K562 (cell line): ENCODE results near the gene PDF. TPM values are rescaled to one million over a fixed set of nuclear protein-coding genes. Genes with fewer than 3 reads are reported as not detected.

Source experiments
- ATAC-seq: fragments of 200-7000 bp; cut with Tn5 transposase; 3 replicates; pipeline ENCODE4 v1.9.1; 2020; ENCODE audit warnings: moderate library complexity
- BruUV-seq: library from RNA; stranded (reverse); fragments of 400-500 nt; replicated peaks from 2 replicates; lab custom pipeline; 2021; lab: Mats Ljungman, UMichigan
- CTCF ChIA-PET: fragments of 300-600 bp; formaldehyde crosslinking; extraction: SDS; loops from one replicate; lab custom pipeline; 2021; ENCODE audit warnings: low intra/inter-chr PET ratio; lab: Yijun Ruan, JAX
- POLR2A ChIA-PET: fragments of 300-600, 350-650 bp; sonication (Branson Sonifier 250); formaldehyde crosslinking; extraction: SDS; loops from one replicate; lab custom pipeline; 2021; ENCODE audit warnings: antibody characterized with exemption, inconsistent platforms; lab: Yijun Ruan, JAX
- DNase-seq, 4 experiments: peaks; one replicate each; pipeline versions ENCODE4 v3.0.0 to v3.0.0-alpha.2; 2011 to 2018; ENCODE audit warnings: low spot score in 3 of 4, mixed read lengths in 3 of 4; ENCODE audit errors: extremely low read depth in 1 of 4
- FAIRE-seq: peaks from 2 replicates; lab custom pipeline; 2011; peaks lifted over from hg19 to GRCh38; lab: Jason Lieb, UNC
- H2AFZ ChIP-seq: 2 replicates; pipeline ENCODE4 v1.6.0; 2011; ENCODE audit warnings: low read depth, low read length, control low read depth, inconsistent platforms
- H3K27ac ChIP-seq: fragments of 200-600 bp; 3 replicates; pipeline ENCODE4 v1.8.0; 2011; ENCODE audit warnings: low read depth, mild to moderate bottlenecking, control low read depth, inconsistent platforms, low read length, moderate library complexity, mixed read lengths; ENCODE audit errors: extremely low read depth
- H3K27me3 ChIP-seq, 2 experiments: fragments of 300-600 bp in 1 of 2; 2 replicates in 1 of 2; 3 replicates in 1 of 2; pipeline versions ENCODE4 v1.6.0 to v1.8.0; 2011; ENCODE audit warnings: inconsistent platforms in 2 of 2, low read length in 2 of 2, mild to moderate bottlenecking in 1 of 2, mixed read lengths in 1 of 2, moderate library complexity in 1 of 2; ENCODE audit not compliant: control insufficient read depth in 2 of 2, insufficient read depth in 2 of 2
- H3K36me3 ChIP-seq: fragments of 300-600 bp; 3 replicates; pipeline ENCODE4 v1.8.0; 2011; ENCODE audit warnings: mild to moderate bottlenecking, low read length, inconsistent platforms; ENCODE audit not compliant: control insufficient read depth, insufficient read depth
- H3K4me1 ChIP-seq, 2 experiments: fragments of 200-600 bp in 1 of 2; replicated peaks in 1 of 2; 2 replicates in 1 of 2; 3 replicates in 1 of 2; pipeline versions ENCODE4 v1.5.1 to v1.8.0; 2011; ENCODE audit warnings: inconsistent platforms in 2 of 2, low read length in 2 of 2, mild to moderate bottlenecking in 1 of 2, mixed read lengths in 1 of 2, moderate library complexity in 1 of 2; ENCODE audit not compliant: control insufficient read depth in 2 of 2, insufficient read depth in 2 of 2
- H3K4me2 ChIP-seq: 2 replicates; pipeline ENCODE4 v1.6.1; 2011; ENCODE audit warnings: low read length, control low read depth, inconsistent platforms, mixed read lengths; ENCODE audit not compliant: insufficient read depth
- H3K4me3 ChIP-seq: fragments of 200-600 bp; sonication (generic), shearing (Covaris generic); 2 replicates; pipeline ENCODE4 v1.5.1; 2016; ENCODE audit warnings: control low read depth, inconsistent platforms
- H3K79me2 ChIP-seq: fragments of 200-600 bp; 3 replicates; pipeline ENCODE4 v1.8.0; 2011; ENCODE audit warnings: low read length, inconsistent platforms; ENCODE audit not compliant: control insufficient read depth, insufficient read depth
- H3K9ac ChIP-seq, 2 experiments: 2 replicates each; pipeline versions ENCODE4 v1.6.0 to v1.6.1; 2011; ENCODE audit warnings: low read depth in 2 of 2, low read length in 2 of 2, control low read depth in 1 of 2, inconsistent platforms in 1 of 2, mild to moderate bottlenecking in 1 of 2, mixed read lengths in 1 of 2; ENCODE audit not compliant: insufficient read depth in 1 of 2
- H3K9me1 ChIP-seq: one replicate; pipeline ENCODE4 v1.6.0; 2011; ENCODE audit warnings: inconsistent platforms, mild to moderate bottlenecking, low read length, moderate library complexity; ENCODE audit not compliant: control insufficient read depth, insufficient read depth
- H3K9me3 ChIP-seq: replicated peaks from 2 replicates; pipeline ENCODE4 v1.5.1; 2011; ENCODE audit warnings: low read depth, low read length, inconsistent platforms; ENCODE audit not compliant: control insufficient read depth, insufficient read depth
- H4K20me1 ChIP-seq: replicated peaks from 2 replicates; pipeline ENCODE4 v1.6.1; 2011; ENCODE audit warnings: low read length, inconsistent platforms, mixed read lengths; ENCODE audit not compliant: control insufficient read depth, insufficient read depth
- POLR2G ChIP-seq: fragments of 200-400 bp; formaldehyde crosslinking; IDR thresholded peaks from 2 replicates; pipeline ENCODE4 v1.6.1; 2017; ENCODE audit warnings: low read depth, mild to moderate bottlenecking, antibody characterized with exemption, low read length, moderate library complexity
- RBM22 ChIP-seq: fragments of 200-400 bp; formaldehyde crosslinking; IDR thresholded peaks from 2 replicates; pipeline ENCODE4 v1.6.1; 2018; ENCODE audit warnings: low read length, low read depth; ENCODE audit not compliant: poor library complexity, severe bottlenecking
- TARDBP ChIP-seq: fragments of 450-650 bp; IDR thresholded peaks from 2 replicates; pipeline ENCODE4 v1.6.1; 2016
- ZNF212 ChIP-seq: fragments of 450-650 bp; formaldehyde crosslinking; IDR thresholded peaks from 2 replicates; pipeline ENCODE4 v1.4.0; 2020; ENCODE audit warnings: mild to moderate bottlenecking
- WGBS: fragments of 100-300 bp; shearing (Covaris generic); methylation state at CpG from one replicate; pipeline ENCODE4 v1.1.6; 2016; ENCODE audit warnings: low coverage, mixed read lengths; ENCODE audit not compliant: insufficient coverage; ENCODE audit errors: missing lambda C conversion rate; 5-methylcytosine and 5-hydroxymethylcytosine counted together
- in situ Hi-C: fragments of 300-500 bp; cut with MboI; formaldehyde crosslinking; loops from 4 replicates; pipeline ENCODE4 v1.15.0; 2018; ENCODE audit warnings: inconsistent platforms, mixed read lengths
- intact Hi-C: fragments of 100-400 bp; cut with micrococcal nuclease; formaldehyde crosslinking; loops from 2 replicates; pipeline ENCODE4 v1.14.2; 2022
- polyA plus RNA-seq, 8 experiments: library from polyadenylated mRNA; depleted of rRNA in 4 of 8; stranded (reverse) in 5 of 8; unstranded in 3 of 8; fragments of >200 nt; fragmentation: Nextera tagmentation in 2 of 8; fragmentation: Illumina TruSeq in 1 of 8; extraction: Ambion mirVana in 2 of 8; extraction: Trizol in 1 of 8; gene quantifications; 2 replicates each; pipeline versions ENCODE4 v1.2.1 to v1.2.3, GENCODE V29; 2011 to 2014; ENCODE audit warnings: inconsistent platforms in 1 of 8, missing spikeins in 1 of 8
- total RNA-seq, 7 experiments: library from RNA; depleted of rRNA in 6 of 7; stranded (reverse); fragments of >200 nt in 6 of 7; fragmentation: Illumina TruSeq in 2 of 7; extraction: Trizol in 2 of 7; gene quantifications; 2 replicates each; pipeline versions ENCODE4 v1.2.1 to v1.2.3, GENCODE V29; 2011 to 2021; ENCODE audit warnings: low replicate concordance in 1 of 7

Gene PDF
- total and polyA plus RNA-seq, 9 of the 15 experiments (the other 6 are each of a cell fraction or from before 2014, with no cell fraction given), result 0.15 to 72.4 (median 5.6) TPM

DNA sequence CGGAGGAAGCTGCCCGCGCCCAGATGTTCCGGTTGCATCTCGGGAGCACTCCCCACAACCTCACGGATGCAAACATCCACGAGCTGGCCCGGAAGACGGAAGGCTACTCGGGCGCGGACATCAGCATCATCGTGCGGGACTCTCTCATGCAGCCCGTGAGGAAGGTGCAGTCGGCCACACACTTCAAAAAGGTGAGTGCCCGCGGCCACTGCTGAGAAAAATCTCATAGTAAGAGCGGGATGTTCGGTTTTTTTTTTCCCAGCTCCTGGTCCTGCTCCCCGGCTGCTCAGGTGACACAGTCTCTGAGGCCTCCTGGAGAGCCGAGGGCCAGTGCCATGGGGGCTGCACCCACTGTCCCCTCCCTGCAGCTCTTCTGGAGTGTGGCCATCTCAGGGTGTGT is 9.3 kb downstream of the PDF start:
- no peak overlapping the region for H2AFZ ChIP-seq
- intact Hi-C loops, result no loop called here
- TF ChIP-seq TARDBP (no peak), POLR2G (peak; percentile 36; the same call in 1 of the 2 replicates)
- ChIA-PET POLR2A (no interaction called here), CTCF (no interaction called here)
- WGBS, result 96% methylated on average over 20 of the region's 22 CpGs
- no TSS peak for BruUV-seq
- H3K4me1 ChIP-seq, result peaks cover 3 to 35% of the 10 kb centered on the region in 2 experiments; a peak in 4 of 5 replicates
- FAIRE-seq, result no peak
- no peaks in the 10 kb centered on the region for H3K9me3 ChIP-seq
- H3K9me1 ChIP-seq, result no peaks in the 10 kb centered on the region
- H3K27me3 ChIP-seq, result no peaks in the 10 kb centered on the region
- peaks cover 93% of the 10 kb centered on the region for H3K36me3 ChIP-seq
- H3K27ac ChIP-seq, result no peak overlapping the region
- in situ Hi-C loops, result no loop called here
- no peak overlapping the region; a peak in 1 of 4 replicates for H3K9ac ChIP-seq
- no peak for ATAC-seq
- H3K79me2 ChIP-seq, result peaks cover 46% of the 10 kb centered on the region
- DNase-seq, result no peak
- H3K4me2 ChIP-seq, result no peak overlapping the region
- peaks cover 21% of the 10 kb centered on the region; the same call in 1 of the 2 replicates for H4K20me1 ChIP-seq
- no peak overlapping the region for H3K4me3 ChIP-seq

DNA sequence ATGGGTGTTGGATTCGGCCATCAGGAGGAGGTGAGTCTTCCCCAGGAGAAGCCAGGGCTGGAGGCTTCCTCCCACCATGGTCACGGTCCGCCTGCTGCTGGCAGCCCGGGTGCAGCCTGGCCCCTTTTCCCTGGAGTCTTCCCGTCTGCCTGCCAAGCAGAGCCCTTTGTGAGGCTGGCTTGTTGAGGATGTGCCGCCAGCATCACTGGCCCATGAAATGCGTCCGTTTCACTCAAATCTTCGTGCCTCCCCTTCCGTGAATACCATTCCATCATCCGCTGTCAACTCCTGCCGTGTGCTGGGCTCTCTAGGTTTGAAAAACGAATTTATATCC is 9.7 kb downstream of the PDF start:
- Histone ChIP-seq H2AFZ (no peak overlapping the region), H3K27ac (no peak overlapping the region), H3K36me3 (peaks cover 93% of the 10 kb centered on the region), H3K4me2 (no peak overlapping the region), H3K9me1 (no peaks in the 10 kb centered on the region), H3K9me3 (no peaks in the 10 kb centered on the region), H3K27me3 (no peaks in the 10 kb centered on the region), H3K4me3 (no peak overlapping the region), H4K20me1 (peaks cover 17% of the 10 kb centered on the region; the same call in 1 of the 2 replicates), H3K9ac (no peak overlapping the region; a peak in 1 of 4 replicates), H3K4me1 (peaks cover 2 to 34% of the 10 kb centered on the region in 2 experiments; a peak in 4 of 5 replicates), H3K79me2 (peaks cover 42% of the 10 kb centered on the region)
- FAIRE-seq (no peak), ATAC-seq (no peak), DNase-seq (no peak)
- intact Hi-C loops (no loop called here), in situ Hi-C loops (no loop called here)
- TF ChIP-seq ZNF212 (CRISPR knock-in tag) (no peak), RBM22 (peak; percentile 32)
- ChIA-PET POLR2A (no interaction called here), CTCF (no interaction called here)
- WGBS, result 93% methylated on average over 13 of the region's 13 CpGs
- no TSS peak for BruUV-seq
